Measurements from ENCODE around the gene MEOX2. TPM values are rescaled to one million over a fixed set of nuclear protein-coding genes. Genes with fewer than 3 reads are reported as not detected.
A peak's percentile ranks its signal among the peaks of the same experiment; 100 is the strongest.

The MEOX2 gene
- total RNA-seq, 1 experiment from 2014 or later, result 0.22 TPM

GRCh38 chr7:15602236-15602635 is 84.2 kb downstream of the MEOX2 start:
- Histone ChIP-seq H3K27me3 (ENCODE audit: insufficient read depth, low read depth) (no peaks in the 10 kb centered on the region), H3K9me2 (ENCODE audit: insufficient read depth) (no peaks in the 10 kb centered on the region), H4K20me1 (ENCODE audit: insufficient read depth) (no peaks in the 10 kb centered on the region), H3K4me1 (replicated peaks; ENCODE audit: insufficient read depth) (no peaks in the 10 kb centered on the region), H3K9me3 (ENCODE audit: insufficient read depth, low read depth) (no peaks in the 10 kb centered on the region), H3F3A (ENCODE audit: insufficient read depth, low read depth) (no peaks in the 10 kb centered on the region), H3K36me3 (ENCODE audit: low read depth) (no peaks in the 10 kb centered on the region), H3K4me2 (no peak overlapping the region), H3K4me3 (no peak overlapping the region), H2AFZ (no peak overlapping the region), H3K27ac (no peak overlapping the region), H3K79me2 (ENCODE audit: low read depth) (no peaks in the 10 kb centered on the region)
- intact Hi-C loops (cut with micrococcal nuclease; ENCODE audit: unreplicated experiment), result no loop called here
- CTCF ChIA-PET, result no interaction called here
- POLR2A ChIA-PET (ENCODE audit: unreplicated experiment), result no interaction called here
- peak in 1 of 2 experiments; percentile 10 for DNase-seq
- BruUV-seq (replicated peaks), result no TSS peak
- no peak for TF ChIP-seq EZH2 (IDR thresholded peaks at IDR 0.05; ENCODE audit: low read depth)
- TF ChIP-seq, protein P1, sequence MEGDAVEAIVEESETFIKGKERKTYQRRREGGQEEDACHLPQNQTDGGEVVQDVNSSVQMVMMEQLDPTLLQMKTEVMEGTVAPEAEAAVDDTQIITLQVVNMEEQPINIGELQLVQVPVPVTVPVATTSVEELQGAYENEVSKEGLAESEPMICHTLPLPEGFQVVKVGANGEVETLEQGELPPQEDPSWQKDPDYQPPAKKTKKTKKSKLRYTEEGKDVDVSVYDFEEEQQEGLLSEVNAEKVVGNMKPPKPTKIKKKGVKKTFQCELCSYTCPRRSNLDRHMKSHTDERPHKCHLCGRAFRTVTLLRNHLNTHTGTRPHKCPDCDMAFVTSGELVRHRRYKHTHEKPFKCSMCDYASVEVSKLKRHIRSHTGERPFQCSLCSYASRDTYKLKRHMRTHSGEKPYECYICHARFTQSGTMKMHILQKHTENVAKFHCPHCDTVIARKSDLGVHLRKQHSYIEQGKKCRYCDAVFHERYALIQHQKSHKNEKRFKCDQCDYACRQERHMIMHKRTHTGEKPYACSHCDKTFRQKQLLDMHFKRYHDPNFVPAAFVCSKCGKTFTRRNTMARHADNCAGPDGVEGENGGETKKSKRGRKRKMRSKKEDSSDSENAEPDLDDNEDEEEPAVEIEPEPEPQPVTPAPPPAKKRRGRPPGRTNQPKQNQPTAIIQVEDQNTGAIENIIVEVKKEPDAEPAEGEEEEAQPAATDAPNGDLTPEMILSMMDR (conservative IDR thresholded peaks at IDR 0.05), result no peak

DNA sequence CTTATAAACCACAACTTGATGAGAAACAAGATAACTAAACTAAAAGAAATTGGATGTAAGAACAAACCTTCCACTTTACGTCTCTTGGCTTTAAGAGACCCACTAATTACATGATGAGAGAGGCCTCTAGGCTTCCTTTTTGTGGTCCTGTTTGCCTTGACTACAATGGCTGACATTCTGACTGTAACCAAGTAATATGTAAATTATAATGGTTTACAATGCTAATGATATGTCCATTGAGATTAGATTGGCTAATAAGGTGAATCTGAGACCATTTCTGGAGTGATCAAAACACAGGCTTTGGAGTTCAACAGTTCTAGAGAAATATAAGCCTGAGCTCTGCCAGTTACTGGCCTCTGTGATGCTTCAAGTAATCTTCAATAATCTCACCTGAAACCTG is 85.3 kb downstream of the MEOX2 start:
- intact Hi-C loops (cut with micrococcal nuclease; ENCODE audit: unreplicated experiment), result no loop called here
- Histone ChIP-seq H3K4me1 (replicated peaks; ENCODE audit: insufficient read depth) (no peaks in the 10 kb centered on the region), H3F3A (ENCODE audit: insufficient read depth, low read depth) (no peaks in the 10 kb centered on the region), H3K4me2 (no peak overlapping the region), H3K9me3 (ENCODE audit: insufficient read depth, low read depth) (no peaks in the 10 kb centered on the region), H3K79me2 (ENCODE audit: low read depth) (no peaks in the 10 kb centered on the region), H3K36me3 (ENCODE audit: low read depth) (no peaks in the 10 kb centered on the region), H3K27ac (no peak overlapping the region), H3K9me2 (ENCODE audit: insufficient read depth) (no peaks in the 10 kb centered on the region), H3K27me3 (ENCODE audit: insufficient read depth, low read depth) (no peaks in the 10 kb centered on the region), H2AFZ (no peak overlapping the region), H3K4me3 (no peak overlapping the region), H4K20me1 (ENCODE audit: insufficient read depth) (no peaks in the 10 kb centered on the region)
- no TSS peak for BruUV-seq (replicated peaks)
- ChIA-PET CTCF (interaction anchor here (0.5 kb wide), 1 partner anchor 910 kb away, joined by 4 read pairs; no protein-coding TSS in a partner anchor), POLR2A (ENCODE audit: unreplicated experiment) (no interaction called here)
- TF ChIP-seq, protein P1 (conservative IDR thresholded peaks at IDR 0.05), result no peak
- TF ChIP-seq EZH2 (IDR thresholded peaks at IDR 0.05; ENCODE audit: low read depth), result no peak
- DNase-seq, result no peak

GRCh38 chr7:15600298-15600697 is 86.2 kb downstream of the MEOX2 start:
- H3K9me3 ChIP-seq (ENCODE audit: insufficient read depth, low read depth), result no peaks in the 10 kb centered on the region
- H3K4me2 ChIP-seq, result no peak overlapping the region
- no peak overlapping the region for H3K27ac ChIP-seq
- TF ChIP-seq, protein P1 (conservative IDR thresholded peaks at IDR 0.05), result no peak
- TF ChIP-seq EZH2 (IDR thresholded peaks at IDR 0.05; ENCODE audit: low read depth), result no peak
- H3K79me2 ChIP-seq (ENCODE audit: low read depth), result no peaks in the 10 kb centered on the region
- H3K4me3 ChIP-seq, result no peak overlapping the region
- no peaks in the 10 kb centered on the region for H3K9me2 ChIP-seq (ENCODE audit: insufficient read depth)
- H2AFZ ChIP-seq, result no peak overlapping the region
- no peaks in the 10 kb centered on the region for H3F3A ChIP-seq (ENCODE audit: insufficient read depth, low read depth)
- no TSS peak for BruUV-seq (replicated peaks)
- DNase-seq, result no peak
- intact Hi-C loops (cut with micrococcal nuclease; ENCODE audit: unreplicated experiment), result no loop called here
- no peaks in the 10 kb centered on the region for H4K20me1 ChIP-seq (ENCODE audit: insufficient read depth)
- no peaks in the 10 kb centered on the region for H3K36me3 ChIP-seq (ENCODE audit: low read depth)
- ChIA-PET CTCF (no interaction called here), POLR2A (ENCODE audit: unreplicated experiment) (no interaction called here)
- H3K4me1 ChIP-seq (replicated peaks; ENCODE audit: insufficient read depth), result no peaks in the 10 kb centered on the region
- no peaks in the 10 kb centered on the region for H3K27me3 ChIP-seq (ENCODE audit: insufficient read depth, low read depth)
